HepG2 (cell line): ENCODE data around the gene SGK1. TPM values are rescaled to one million over a fixed set of nuclear protein-coding genes. Genes with fewer than 3 reads are reported as not detected.

Source experiments
- GMEB2 ChIP-seq: IDR thresholded peaks from 2 replicates; pipeline ENCODE4 v1.6.1; 2016; ENCODE audit warnings: missing biosample characterization, missing genetic modification reagents, low read depth
- ISL2 ChIP-seq: sonication (generic); formaldehyde crosslinking; IDR thresholded peaks from 2 replicates; pipeline ENCODE4 v1.5.0; 2020; ENCODE audit warnings: missing genetic modification reagents
- MZF1 ChIP-seq: sonication (generic); formaldehyde crosslinking; IDR thresholded peaks from 2 replicates; pipeline ENCODE4 v1.8.1; 2023; ENCODE audit warnings: mild to moderate bottlenecking, missing genetic modification reagents, borderline replicate concordance
- SP5 ChIP-seq: IDR thresholded peaks from 2 replicates; pipeline ENCODE4 v1.6.1; 2016; ENCODE audit warnings: low read depth, borderline replicate concordance
- ZFP90 ChIP-seq: sonication (generic); formaldehyde crosslinking; IDR thresholded peaks from 2 replicates; pipeline ENCODE4 v1.8.0; 2022; ENCODE audit warnings: missing genetic modification reagents, mild to moderate bottlenecking, inconsistent platforms, borderline replicate concordance
- ZHX2 ChIP-seq, 2 experiments: sonication (generic) in 1 of 2; formaldehyde crosslinking in 1 of 2; IDR thresholded peaks; 2 replicates each; pipeline versions ENCODE4 v1.6.1 to v1.9.0; 2014 to 2022; ENCODE audit warnings: antibody characterized with exemption in 1 of 2, borderline replicate concordance in 1 of 2, inconsistent platforms in 1 of 2, low read depth in 1 of 2, missing genetic modification reagents in 1 of 2
- ZNF558 ChIP-seq: sonication (generic); formaldehyde crosslinking; IDR thresholded peaks from 2 replicates; pipeline ENCODE4 v1.9.0; 2022; ENCODE audit warnings: mild to moderate bottlenecking, missing genetic modification reagents, borderline replicate concordance
- polyA plus RNA-seq, 8 experiments: library from polyadenylated mRNA; depleted of rRNA in 3 of 8; stranded (reverse) in 7 of 8; unstranded in 1 of 8; fragments of >200 nt; fragmentation: Illumina TruSeq in 4 of 8; extraction: Trizol in 4 of 8; gene quantifications; 2 replicates each; pipeline versions ENCODE4 v1.2.1 to v1.2.3, GENCODE V29; 2011 to 2016; ENCODE audit warnings: low read depth in 4 of 8, missing spikeins in 1 of 8, mixed read lengths in 1 of 8; ENCODE audit not compliant: insufficient read depth in 1 of 8
- total RNA-seq, 5 experiments: library from RNA; depleted of rRNA; stranded (reverse); fragments of >200 nt; fragmentation: Illumina TruSeq; extraction: Trizol; gene quantifications; 2 replicates each; pipeline ENCODE4 v1.2.3, GENCODE V29; 2016; ENCODE audit warnings: low read depth in 1 of 5
- TF ChIP-seq, protein P1 (sequence below): sonication (generic); formaldehyde crosslinking; IDR thresholded peaks from 2 replicates; pipeline ENCODE4 v1.8.0; 2022; ENCODE audit warnings: mild to moderate bottlenecking, missing genetic modification reagents; ENCODE audit not compliant: insufficient replicate concordance
- TF ChIP-seq, protein P2 (sequence below): sonication (generic); formaldehyde crosslinking; IDR thresholded peaks from 2 replicates; pipeline ENCODE4 v1.5.0; 2020; ENCODE audit warnings: mild to moderate bottlenecking, missing genetic modification reagents
- TF ChIP-seq, protein P3 (sequence below), 2 experiments: fragments of 450-650 bp in 1 of 2; sonication (generic) in 1 of 2; formaldehyde crosslinking; IDR thresholded peaks; 2 replicates each; pipeline versions ENCODE4 v1.5.0 to v1.8.0; 2020 to 2022; ENCODE audit warnings: mild to moderate bottlenecking in 1 of 2, missing genetic modification reagents in 1 of 2
- TF ChIP-seq, protein P4 (sequence below): sonication (generic); formaldehyde crosslinking; IDR thresholded peaks from 2 replicates; pipeline ENCODE4 v1.8.0; 2022; ENCODE audit warnings: mild to moderate bottlenecking, missing genetic modification reagents, borderline replicate concordance

The SGK1 gene
- total and polyA plus RNA-seq, 2 of the 13 experiments (the other 11 are each of a cell fraction or from before 2014, with no cell fraction given), result 56.1 to 56.2 TPM

DNA sequence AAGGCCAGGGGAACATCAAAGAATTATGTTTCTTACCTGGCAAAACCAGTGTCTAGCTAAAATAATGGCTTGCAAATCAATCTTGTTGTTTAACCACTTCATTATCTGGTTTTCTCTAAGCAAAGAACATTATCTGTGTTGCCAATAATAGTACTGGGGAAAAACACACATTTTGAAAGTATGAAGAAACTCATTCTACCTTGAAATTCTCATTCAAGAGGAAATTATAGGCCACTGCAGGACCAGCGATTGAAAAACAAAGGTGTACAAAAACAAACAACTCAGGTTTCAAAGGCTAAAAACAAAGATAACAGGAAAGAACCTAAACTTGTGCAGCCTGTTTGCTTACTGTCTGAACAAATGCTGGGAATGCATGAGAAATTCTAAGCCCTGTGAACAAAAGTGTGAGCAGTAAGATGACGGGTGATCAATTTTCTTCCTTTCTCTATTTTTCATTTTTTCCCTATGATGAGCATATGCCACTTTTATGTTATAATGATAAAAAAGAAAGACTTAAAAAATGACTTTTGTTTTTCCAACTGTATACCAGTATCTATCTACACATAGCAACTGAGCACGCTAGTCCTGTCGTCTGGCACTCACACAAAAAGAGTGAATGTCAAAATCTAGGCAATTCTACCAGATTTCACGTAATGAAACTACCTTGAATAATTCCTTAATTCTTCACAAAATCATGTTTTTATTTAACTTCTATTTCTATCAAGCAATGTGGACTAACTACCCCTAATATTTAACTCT is 117.9 kb downstream of the SGK1 start (continued):
- TF ChIP-seq, protein P1, sequence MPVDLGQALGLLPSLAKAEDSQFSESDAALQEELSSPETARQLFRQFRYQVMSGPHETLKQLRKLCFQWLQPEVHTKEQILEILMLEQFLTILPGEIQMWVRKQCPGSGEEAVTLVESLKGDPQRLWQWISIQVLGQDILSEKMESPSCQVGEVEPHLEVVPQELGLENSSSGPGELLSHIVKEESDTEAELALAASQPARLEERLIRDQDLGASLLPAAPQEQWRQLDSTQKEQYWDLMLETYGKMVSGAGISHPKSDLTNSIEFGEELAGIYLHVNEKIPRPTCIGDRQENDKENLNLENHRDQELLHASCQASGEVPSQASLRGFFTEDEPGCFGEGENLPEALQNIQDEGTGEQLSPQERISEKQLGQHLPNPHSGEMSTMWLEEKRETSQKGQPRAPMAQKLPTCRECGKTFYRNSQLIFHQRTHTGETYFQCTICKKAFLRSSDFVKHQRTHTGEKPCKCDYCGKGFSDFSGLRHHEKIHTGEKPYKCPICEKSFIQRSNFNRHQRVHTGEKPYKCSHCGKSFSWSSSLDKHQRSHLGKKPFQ (CRISPR knock-in tag), result peak; percentile 64
- no peak; the same call in 1 of the 2 replicates for TF ChIP-seq ZFP90 (CRISPR knock-in tag)
- TF ChIP-seq, protein P2, sequence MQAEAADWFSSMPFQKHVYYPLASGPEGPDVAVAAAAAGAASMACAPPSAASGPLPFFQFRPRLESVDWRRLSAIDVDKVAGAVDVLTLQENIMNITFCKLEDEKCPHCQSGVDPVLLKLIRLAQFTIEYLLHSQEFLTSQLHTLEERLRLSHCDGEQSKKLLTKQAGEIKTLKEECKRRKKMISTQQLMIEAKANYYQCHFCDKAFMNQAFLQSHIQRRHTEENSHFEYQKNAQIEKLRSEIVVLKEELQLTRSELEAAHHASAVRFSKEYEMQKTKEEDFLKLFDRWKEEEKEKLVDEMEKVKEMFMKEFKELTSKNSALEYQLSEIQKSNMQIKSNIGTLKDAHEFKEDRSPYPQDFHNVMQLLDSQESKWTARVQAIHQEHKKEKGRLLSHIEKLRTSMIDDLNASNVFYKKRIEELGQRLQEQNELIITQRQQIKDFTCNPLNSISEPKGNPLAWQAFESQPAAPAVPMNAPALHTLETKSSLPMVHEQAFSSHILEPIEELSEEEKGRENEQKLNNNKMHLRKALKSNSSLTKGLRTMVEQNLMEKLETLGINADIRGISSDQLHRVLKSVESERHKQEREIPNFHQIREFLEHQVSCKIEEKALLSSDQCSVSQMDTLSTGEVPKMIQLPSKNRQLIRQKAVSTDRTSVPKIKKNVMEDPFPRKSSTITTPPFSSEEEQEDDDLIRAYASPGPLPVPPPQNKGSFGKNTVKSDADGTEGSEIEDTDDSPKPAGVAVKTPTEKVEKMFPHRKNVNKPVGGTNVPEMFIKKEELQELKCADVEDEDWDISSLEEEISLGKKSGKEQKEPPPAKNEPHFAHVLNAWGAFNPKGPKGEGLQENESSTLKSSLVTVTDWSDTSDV (CRISPR knock-in tag), result no peak
- TF ChIP-seq MZF1 (CRISPR knock-in tag), result no peak
- TF ChIP-seq, protein P3, sequence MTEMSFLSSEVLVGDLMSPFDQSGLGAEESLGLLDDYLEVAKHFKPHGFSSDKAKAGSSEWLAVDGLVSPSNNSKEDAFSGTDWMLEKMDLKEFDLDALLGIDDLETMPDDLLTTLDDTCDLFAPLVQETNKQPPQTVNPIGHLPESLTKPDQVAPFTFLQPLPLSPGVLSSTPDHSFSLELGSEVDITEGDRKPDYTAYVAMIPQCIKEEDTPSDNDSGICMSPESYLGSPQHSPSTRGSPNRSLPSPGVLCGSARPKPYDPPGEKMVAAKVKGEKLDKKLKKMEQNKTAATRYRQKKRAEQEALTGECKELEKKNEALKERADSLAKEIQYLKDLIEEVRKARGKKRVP (CRISPR knock-in tag; IDR thresholded peaks at IDR 0.05), result peak in 1 of 2 experiments; percentile 83; a peak in 2 of 4 replicates
- TF ChIP-seq, protein P4, sequence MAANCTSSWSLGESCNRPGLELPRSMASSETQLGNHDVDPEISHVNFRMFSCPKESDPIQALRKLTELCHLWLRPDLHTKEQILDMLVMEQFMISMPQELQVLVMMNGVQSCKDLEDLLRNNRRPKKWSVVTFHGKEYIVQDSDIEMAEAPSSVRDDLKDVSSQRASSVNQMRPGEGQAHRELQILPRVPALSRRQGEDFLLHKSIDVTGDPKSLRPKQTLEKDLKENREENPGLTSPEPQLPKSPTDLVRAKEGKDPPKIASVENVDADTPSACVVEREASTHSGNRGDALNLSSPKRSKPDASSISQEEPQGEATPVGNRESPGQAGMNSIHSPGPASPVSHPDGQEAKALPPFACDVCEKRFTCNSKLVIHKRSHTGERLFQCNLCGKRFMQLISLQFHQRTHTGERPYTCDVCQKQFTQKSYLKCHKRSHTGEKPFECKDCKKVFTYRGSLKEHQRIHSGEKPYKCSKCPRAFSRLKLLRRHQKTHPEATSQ (CRISPR knock-in tag), result peak; percentile 82; the same call in 1 of the 2 replicates
- TF ChIP-seq ISL2 (CRISPR knock-in tag), result peak; percentile 99
- 0 out of 2 replicates have a peak, but pooled peaks have one; percentile 15 for TF ChIP-seq GMEB2
- TF ChIP-seq ZNF558 (CRISPR knock-in tag), result peak; percentile 91; the same call in 1 of the 2 replicates
- peak; percentile 71; the same call in 1 of the 2 replicates for TF ChIP-seq SP5 (CRISPR knock-in tag)
- TF ChIP-seq ZHX2 (IDR thresholded peaks at IDR 0.05; ENCODE audit: low read depth), result no peak
- TF ChIP-seq ZHX2 (CRISPR knock-in tag; IDR thresholded peaks at IDR 0.05; ENCODE audit: borderline replicate concordance), result peak; percentile 34; the same call in 1 of the 2 replicates
